Panc1 (cell line): Measurements from ENCODE around the gene SDF4. TPM values are rescaled to one million over a fixed set of nuclear protein-coding genes. Genes with fewer than 3 reads are reported as not detected.

Experiments used
- ATAC-seq: fragments of 200-7000 bp; cut with Tn5 transposase; 2 replicates; pipeline ENCODE4 v1.9.1; 2020; ENCODE audit warnings: mild to moderate bottlenecking, moderate library complexity
- BruUV-seq: library from RNA; stranded (reverse); fragments of 400-500 nt; replicated peaks from 2 replicates; lab custom pipeline; 2021; lab: Mats Ljungman, UMichigan
- CTCF ChIA-PET: fragments of 300-600 bp; sonication (Branson Sonifier 250); formaldehyde crosslinking; loops from one replicate; lab custom pipeline; 2022; ENCODE audit warnings: antibody characterized with exemption; lab: Charles Lee
- POLR2A ChIA-PET: fragments of 300-600 bp; sonication (Branson Sonifier 250); formaldehyde crosslinking; loops from one replicate; lab custom pipeline; 2022; ENCODE audit warnings: antibody characterized with exemption; lab: Charles Lee
- DNase-seq: peaks from one replicate; pipeline ENCODE4 v3.0.0-alpha.2; 2010; ENCODE audit warnings: low read depth, low spot score
- H3K27ac ChIP-seq: 2 replicates; pipeline ENCODE4 v1.5.1; 2011; ENCODE audit warnings: mild to moderate bottlenecking, low read length, inconsistent platforms
- H3K27me3 ChIP-seq: fragments of 200-500 bp; sonication (Bioruptor generic); 2 replicates; pipeline ENCODE4 v1.6.0; 2014; ENCODE audit warnings: low read length, inconsistent platforms; ENCODE audit not compliant: control insufficient read depth, insufficient read depth
- H3K36me3 ChIP-seq: fragments of 200-500 bp; sonication (Bioruptor generic); 2 replicates; pipeline ENCODE4 v1.5.1; 2014; ENCODE audit warnings: inconsistent platforms, mild to moderate bottlenecking, low read length, moderate library complexity; ENCODE audit not compliant: control insufficient read depth, insufficient read depth
- H3K4me1 ChIP-seq: 2 replicates; pipeline ENCODE4 v1.5.1; 2011; ENCODE audit warnings: inconsistent platforms, mild to moderate bottlenecking, low read length, moderate library complexity; ENCODE audit not compliant: control insufficient read depth, insufficient read depth
- H3K4me3 ChIP-seq, 2 experiments: 2 replicates each; pipeline ENCODE4 v1.5.1; 2011 to 2012; ENCODE audit warnings: low read depth in 2 of 2, low read length in 2 of 2, mild to moderate bottlenecking in 2 of 2, inconsistent platforms in 1 of 2, moderate library complexity in 1 of 2
- H3K9me3 ChIP-seq: fragments of 200-500 bp; sonication (Bioruptor generic); 2 replicates; pipeline ENCODE4 v1.5.1; 2014; ENCODE audit warnings: low read depth, mild to moderate bottlenecking, inconsistent platforms, low read length, moderate library complexity; ENCODE audit not compliant: control insufficient read depth, insufficient read depth
- CTCF ChIP-seq: fragments of 450-650 bp; IDR thresholded peaks from 2 replicates; pipeline ENCODE4 v1.5.1; 2017; ENCODE audit warnings: mild to moderate bottlenecking
- POLR2AphosphoS5 ChIP-seq: IDR thresholded peaks from 2 replicates; pipeline ENCODE4 v1.6.1; 2012; ENCODE audit warnings: mild to moderate bottlenecking, low read depth, low read length, moderate library complexity
- SIN3A ChIP-seq: IDR thresholded peaks from 2 replicates; pipeline ENCODE4 v1.6.1; 2012; ENCODE audit warnings: low read depth, mild to moderate bottlenecking, low read length, moderate library complexity, borderline replicate concordance; ENCODE audit not compliant: insufficient read depth
- TCF7L2 ChIP-seq: IDR thresholded peaks from 2 replicates; pipeline ENCODE4 v1.6.1; 2011; ENCODE audit warnings: mild to moderate bottlenecking, low read depth, low read length, inconsistent platforms
- in situ Hi-C: cut with HindIII; loops from 2 replicates; pipeline ENCODE4 v1.10.0; 2016; ENCODE audit warnings: low sequenced_read_pairs, low pct_unique_long_range_greater_than_20kb
- intact Hi-C: fragments of 100-400 bp; cut with micrococcal nuclease; formaldehyde crosslinking; loops from one replicate; pipeline ENCODE4 v1.10.0; 2022; ENCODE audit not compliant: unreplicated experiment
- microRNA-seq: library from miRNA; unstranded; fragments of <30 nt; microRNA quantifications from one replicate; pipeline ENCODE4 v1.1.0, GENCODE V29; 2020; ENCODE audit not compliant: unreplicated experiment
- total RNA-seq: library from RNA; stranded (reverse); gene quantifications from one replicate; pipeline ENCODE4 v1.2.1, GENCODE V29; 2021; ENCODE audit not compliant: unreplicated experiment

SDF4 gene
- total RNA-seq, 1 experiment from 2014 or later, result 335 TPM

- no peak for TF ChIP-seq TCF7L2
- TF ChIP-seq CTCF, result no peak
- no peak for TF ChIP-seq SIN3A
- no peak for TF ChIP-seq POLR2AphosphoS5
- no peak overlapping the region for H3K27ac ChIP-seq
- no peaks in the 10 kb centered on the region for H3K36me3 ChIP-seq
- H3K4me3 ChIP-seq, result no peak overlapping the region
- DNase-seq (no peak), ATAC-seq (no peak)
- no peaks in the 10 kb centered on the region for H3K27me3 ChIP-seq
- ChIA-PET CTCF (no interaction called here), POLR2A (no interaction called here)
- no TSS peak for BruUV-seq
- H3K9me3 ChIP-seq, result no peaks in the 10 kb centered on the region
- in situ Hi-C loops, result no loop called here
- intact Hi-C loops, result no loop called here
- no peaks in the 10 kb centered on the region for H3K4me1 ChIP-seq
Measured at GRCh38 chr1:1167398-1167821, 64.4 kb downstream of the SDF4 start.

Small RNA genes lying within 50 kb of the gene (microRNA-seq; reads per million reads assigned to microRNA genes)
- 15.9 reads per million, percentile 35 among the genes with 10 or more reads in this experiment for gene MIR200A
- 170 reads per million, percentile 62 among the genes with 10 or more reads in this experiment for gene MIR200B
- gene MIR429, result 16.2 reads per million, percentile 36 among the genes with 10 or more reads in this experiment

Other genes with a start within 250 kb of the SDF4 start
- 1.5 TPM for gene PERM1, start 249.9 kb downstream of the SDF4 start, total RNA-seq
- 74.2 TPM for gene HES4, start 231.9 kb downstream of the SDF4 start, total RNA-seq
- 102 TPM for gene ISG15, start 218.5 kb downstream of the SDF4 start, total RNA-seq
- 153 TPM for gene AGRN, start 211.9 kb downstream of the SDF4 start, total RNA-seq
- 0.08 TPM for gene RNF223, start 157.7 kb downstream of the SDF4 start, total RNA-seq
- gene C1orf159, start 115.9 kb downstream of the SDF4 start, total RNA-seq, result 28.8 TPM
- not detected for gene TTLL10, start 58.1 kb downstream of the SDF4 start, total RNA-seq
- 4.3 TPM for gene TNFRSF18, start 25.4 kb downstream of the SDF4 start, total RNA-seq
- 0.62 TPM for gene TNFRSF4, start 17.8 kb downstream of the SDF4 start, total RNA-seq
- 46.4 TPM for gene B3GALT6, start 236 bp upstream of the SDF4 start, total RNA-seq
- gene C1QTNF12, start 14.7 kb upstream of the SDF4 start, total RNA-seq, result 41.4 TPM
- gene UBE2J2, start 41.9 kb upstream of the SDF4 start, total RNA-seq, result 101 TPM
- gene SCNN1D, start 48.4 kb upstream of the SDF4 start, total RNA-seq, result 9.8 TPM
- gene ACAP3, start 75.9 kb upstream of the SDF4 start, total RNA-seq, result 30.7 TPM
- 46.9 TPM for gene PUSL1, start 76.6 kb upstream of the SDF4 start, total RNA-seq
- gene INTS11, start 92.7 kb upstream of the SDF4 start, total RNA-seq, result 114 TPM
- gene CPTP, start 92.8 kb upstream of the SDF4 start, total RNA-seq, result 52.2 TPM
- gene TAS1R3, start 99.3 kb upstream of the SDF4 start, total RNA-seq, result 0.31 TPM
- 144 TPM for gene DVL1, start 117.4 kb upstream of the SDF4 start, total RNA-seq
- 96.0 TPM for gene MXRA8, start 126.6 kb upstream of the SDF4 start, total RNA-seq
- 335 TPM for gene AURKAIP1, start 143.2 kb upstream of the SDF4 start, total RNA-seq
- 297 TPM for gene CCNL2, start 167.3 kb upstream of the SDF4 start, total RNA-seq
- 196 TPM for gene MRPL20, start 175.3 kb upstream of the SDF4 start, total RNA-seq
- gene ANKRD65, start 189.3 kb upstream of the SDF4 start, total RNA-seq, result 1.9 TPM
- 858 TPM for gene VWA1, start 203.7 kb upstream of the SDF4 start, total RNA-seq
- gene ATAD3C, start 217.7 kb upstream of the SDF4 start, total RNA-seq, result 10.6 TPM
- 104 TPM for gene ATAD3B, start 239.8 kb upstream of the SDF4 start, total RNA-seq